ENCODE measurements around the gene TRAF3. TPM values are rescaled to one million over a fixed set of nuclear protein-coding genes. Genes with fewer than 3 reads are reported as not detected.
A peak's percentile ranks its signal among the peaks of the same experiment; 100 is the strongest.

The TRAF3 gene
- total RNA-seq, 1 experiment from 2014 or later: 11.2 TPM

DNA sequence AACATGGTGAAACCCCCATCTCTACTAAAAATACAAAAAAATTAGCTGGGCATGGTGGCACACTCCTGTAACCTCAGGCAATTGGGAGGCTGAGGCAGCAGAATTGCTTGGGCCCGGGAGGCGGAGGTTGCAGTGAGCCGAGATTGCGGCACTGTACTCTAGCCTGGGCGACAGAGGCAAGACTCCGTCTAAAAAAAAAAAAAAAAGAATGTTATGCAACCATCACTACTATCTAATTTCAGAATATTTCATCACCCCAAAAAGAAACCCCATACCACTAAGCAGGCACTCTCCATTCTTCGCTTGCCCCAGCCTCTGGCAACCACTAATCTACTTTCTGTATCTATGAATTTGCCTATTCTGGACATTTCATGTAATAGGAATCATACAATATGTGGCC is 76.4 kb downstream of the TRAF3 start:
- Mint-ChIP-seq H3K27me3 (ENCODE audit: low read depth) (no peaks in the 10 kb centered on the region), H3K4me3 (no peak overlapping the region), H3K27ac (no peak overlapping the region), H3K9me3 (peaks cover 20% of the 10 kb centered on the region), H3K36me3 (peaks cover 21% of the 10 kb centered on the region), H3K4me1 (no peaks in the 10 kb centered on the region)
- POLR2A ChIA-PET: no interaction called here
- CTCF ChIA-PET: no interaction called here
- TF ChIP-seq NR3C1 (CRISPR knock-in tag; conservative IDR thresholded peaks at IDR 0.05; ENCODE audit: low read depth): no peak
- DNase-seq (ENCODE audit: low spot score): no peak
- no peak for ATAC-seq

DNA sequence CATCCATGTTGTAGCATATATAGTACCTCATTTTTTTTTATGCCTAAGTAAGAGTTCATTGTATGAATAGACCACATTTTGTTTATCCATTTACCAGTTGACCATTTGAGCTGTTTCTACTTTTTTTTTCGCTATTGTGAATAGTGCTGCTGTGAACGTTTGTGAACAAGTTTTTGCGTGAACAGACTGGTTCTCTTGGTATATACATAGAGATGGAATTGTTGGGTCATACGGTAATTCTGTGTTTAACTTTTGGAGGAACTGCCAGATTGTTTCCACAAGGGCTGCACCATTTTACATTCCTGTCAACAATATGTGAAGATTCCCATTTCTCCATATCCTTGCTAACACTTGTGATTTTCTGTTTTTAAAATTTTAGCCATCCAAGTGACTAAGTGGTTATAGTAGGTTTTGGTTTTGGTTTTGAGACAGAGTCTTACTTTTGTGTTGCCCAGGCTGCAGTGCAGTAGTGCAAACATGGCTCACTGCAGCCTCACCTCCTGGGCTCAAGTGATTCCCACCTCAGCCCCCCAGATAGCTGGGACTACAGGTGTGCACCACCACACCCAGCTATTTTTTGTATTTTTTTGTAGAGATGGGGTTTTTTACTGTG is 76.9 kb downstream of the TRAF3 start:
- no peak for TF ChIP-seq SMAD3 (CRISPR knock-in tag; IDR thresholded peaks at IDR 0.05; ENCODE audit: borderline replicate concordance)
- TF ChIP-seq ZBTB21 (CRISPR knock-in tag; IDR thresholded peaks at IDR 0.05; ENCODE audit: borderline replicate concordance): no peak
- TF ChIP-seq ZNF138 (CRISPR knock-in tag; conservative IDR thresholded peaks at IDR 0.05): no peak
- TF ChIP-seq ZNF263 (CRISPR knock-in tag; IDR thresholded peaks at IDR 0.05; ENCODE audit: low read depth): no peak
- no peak for TF ChIP-seq NFATC4 (CRISPR knock-in tag; IDR thresholded peaks at IDR 0.05)
- no peak for TF ChIP-seq ERG (CRISPR knock-in tag; IDR thresholded peaks at IDR 0.05)
- no peak for TF ChIP-seq STAT6 (CRISPR knock-in tag; conservative IDR thresholded peaks at IDR 0.05; ENCODE audit: low read depth)
- no peak for TF ChIP-seq MAX (CRISPR knock-in tag; IDR thresholded peaks at IDR 0.05)
- no peak for DNase-seq (ENCODE audit: low spot score)
- Mint-ChIP-seq H3K27me3 (ENCODE audit: low read depth) (no peaks in the 10 kb centered on the region), H3K4me3 (no peak overlapping the region), H3K36me3 (peaks cover 26% of the 10 kb centered on the region), H3K27ac (0 out of 2 replicates have a peak overlapping the region, but pooled peaks have one; percentile 48), H3K9me3 (peaks cover 25% of the 10 kb centered on the region), H3K4me1 (no peaks in the 10 kb centered on the region)
- POLR2A ChIA-PET: interaction anchor here (0.6 kb wide), 1 partner anchor 9 kb away, joined by 3 read pairs; no protein-coding TSS in a partner anchor
- CTCF ChIA-PET: no interaction called here
- no peak for ATAC-seq

DNA sequence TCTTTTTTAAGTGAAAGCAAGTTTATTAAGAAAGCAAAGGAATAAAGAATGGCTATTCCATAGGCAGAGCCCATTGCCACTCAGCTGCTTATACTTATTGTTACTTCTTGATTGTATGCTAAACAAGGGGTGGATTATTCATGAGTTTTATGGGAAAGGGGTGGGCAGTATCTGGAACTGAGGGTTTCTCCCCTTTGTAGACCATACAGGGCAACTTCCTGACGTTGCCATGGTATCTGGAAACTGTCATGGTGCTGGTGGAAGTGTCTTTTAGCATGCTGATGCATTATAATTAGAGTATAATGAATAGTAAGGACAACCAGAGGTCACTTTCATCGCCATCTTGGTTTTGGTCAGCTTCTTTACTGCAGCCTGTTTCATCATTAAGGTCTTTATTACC is 78.9 kb downstream of the TRAF3 start:
- CTCF ChIA-PET: no interaction called here
- H3K36me3 Mint-ChIP-seq: peaks cover 35% of the 10 kb centered on the region
- DNase-seq (ENCODE audit: low spot score): no peak
- peaks cover 13% of the 10 kb centered on the region for H3K4me1 Mint-ChIP-seq
- H3K27me3 Mint-ChIP-seq (ENCODE audit: low read depth): no peaks in the 10 kb centered on the region
- H3K4me3 Mint-ChIP-seq: no peak overlapping the region
- POLR2A ChIA-PET: no interaction called here
- H3K27ac Mint-ChIP-seq: no peak overlapping the region
- H3K9me3 Mint-ChIP-seq: peaks cover 37% of the 10 kb centered on the region
- ATAC-seq: no peak
- TF ChIP-seq AFF4 (CRISPR knock-in tag; IDR thresholded peaks at IDR 0.05; ENCODE audit: borderline replicate concordance): no peak
- TF ChIP-seq ATF3 (CRISPR knock-in tag; conservative IDR thresholded peaks at IDR 0.05): no peak
- TF ChIP-seq FOXK1 (CRISPR knock-in tag; IDR thresholded peaks at IDR 0.05): no peak
- no peak for TF ChIP-seq SOX15 (CRISPR knock-in tag; IDR thresholded peaks at IDR 0.05)
- no peak for TF ChIP-seq ZBTB43 (CRISPR knock-in tag; IDR thresholded peaks at IDR 0.05)
- TF ChIP-seq CTCF (IDR thresholded peaks at IDR 0.05): no peak
- TF ChIP-seq, protein P1, sequence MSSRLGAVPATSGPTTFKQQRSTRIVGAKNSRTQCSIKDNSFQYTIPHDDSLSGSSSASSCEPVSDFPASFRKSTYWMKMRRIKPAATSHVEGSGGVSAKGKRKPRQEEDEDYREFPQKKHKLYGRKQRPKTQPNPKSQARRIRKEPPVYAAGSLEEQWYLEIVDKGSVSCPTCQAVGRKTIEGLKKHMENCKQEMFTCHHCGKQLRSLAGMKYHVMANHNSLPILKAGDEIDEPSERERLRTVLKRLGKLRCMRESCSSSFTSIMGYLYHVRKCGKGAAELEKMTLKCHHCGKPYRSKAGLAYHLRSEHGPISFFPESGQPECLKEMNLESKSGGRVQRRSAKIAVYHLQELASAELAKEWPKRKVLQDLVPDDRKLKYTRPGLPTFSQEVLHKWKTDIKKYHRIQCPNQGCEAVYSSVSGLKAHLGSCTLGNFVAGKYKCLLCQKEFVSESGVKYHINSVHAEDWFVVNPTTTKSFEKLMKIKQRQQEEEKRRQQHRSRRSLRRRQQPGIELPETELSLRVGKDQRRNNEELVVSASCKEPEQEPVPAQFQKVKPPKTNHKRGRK (CRISPR knock-in tag; IDR thresholded peaks at IDR 0.05; ENCODE audit: borderline replicate concordance): no peak

Data from WTC11 (cell line).